HCT116 (cell line): Measurements from ENCODE around the gene BOD1L1.

ENCODE experiments used
- CTCF ChIP-seq, 3 experiments: fragments of 200-600 bp in 1 of 3; sonication (generic) in 1 of 3; IDR thresholded peaks in 2 of 3; conservative IDR thresholded peaks in 1 of 3; 2 replicates each; pipeline ENCODE4 v1.5.1; 2012 to 2017; ENCODE audit warnings: low read depth in 2 of 3, low read length in 2 of 3, antibody characterized with exemption in 1 of 3, borderline replicate concordance in 1 of 3, control low read depth in 1 of 3, mild to moderate bottlenecking in 1 of 3, mixed read lengths in 1 of 3, mixed run types in 1 of 3, moderate library complexity in 1 of 3; ENCODE audit not compliant: insufficient read depth in 1 of 3
- FOSL1 ChIP-seq: IDR thresholded peaks from 2 replicates; pipeline ENCODE4 v1.6.1; 2012; ENCODE audit warnings: low read depth
- JUND ChIP-seq: IDR thresholded peaks from 2 replicates; pipeline ENCODE4 v1.6.1; 2012
- POLR2A ChIP-seq: IDR thresholded peaks from 2 replicates; pipeline ENCODE4 v1.7.0; 2011; ENCODE audit warnings: borderline replicate concordance; ENCODE audit not compliant: insufficient read depth, insufficient read length; ENCODE audit errors: extremely low read depth
- REST ChIP-seq: IDR thresholded peaks from 2 replicates; pipeline ENCODE4 v1.6.1; 2012; ENCODE audit warnings: low read depth
- SIN3A ChIP-seq: IDR thresholded peaks from 2 replicates; pipeline ENCODE4 v1.6.1; 2012; ENCODE audit warnings: low read depth
- YY1 ChIP-seq: IDR thresholded peaks from 2 replicates; pipeline ENCODE4 v1.6.1; 2011; ENCODE audit warnings: low read length, low read depth, moderate library complexity, mild to moderate bottlenecking; ENCODE audit not compliant: insufficient replicate concordance; ENCODE audit errors: extremely low read depth

- TF ChIP-seq CTCF (IDR thresholded peaks at IDR 0.05 in 2 of 3, conservative IDR thresholded peaks at IDR 0.05 in 1 of 3; ENCODE audit: borderline replicate concordance in 1 of 3, insufficient read depth in 1 of 3, low read depth in 2 of 3, low read length in 2 of 3) (no peak), YY1 (no peak), FOSL1 (no peak), REST (no peak), SIN3A (no peak), JUND (no peak), POLR2A (no peak)
Observed at GRCh38 chr4:13674971-13675370, 47.4 kb upstream of the BOD1L1 start.
